Fibroblast of skin of left biceps (primary cell): ENCODE data around the gene CFAP100.

Source experiments
- DNase-seq, 2 experiments: peaks; one replicate each; pipeline ENCODE4 v3.0.0-alpha.2; 2013; ENCODE audit warnings: low read depth in 2 of 2

The CFAP100 gene

GRCh38 chr3:126356373-126357264, 38.1 kb upstream of the CFAP100 start:
- DNase-seq: no peak

- peak; percentile 22 to 33 for DNase-seq
Measured at GRCh38 chr3:126357295-126358037, 37.2 kb upstream of the CFAP100 start, which contains the start of gene KLF15. Gene KLF15, minus strand, starts transcription at chr3:126357408. Its CDS starts 4,486 bp downstream, at chr3:126352922.

GRCh38 chr3:126358038-126358815, 36.5 kb upstream of the CFAP100 start:
- DNase-seq: no peak

- DNase-seq: no peak
Measured at GRCh38 chr3:126358816-126359181, 35.9 kb upstream of the CFAP100 start.

GRCh38 chr3:126360046-126360713, 34.5 kb upstream of the CFAP100 start:
- no peak for DNase-seq

GRCh38 chr3:126360714-126361060, 34.0 kb upstream of the CFAP100 start:
- DNase-seq: no peak

GRCh38 chr3:126361211-126361610, 33.5 kb upstream of the CFAP100 start:
- no peak for DNase-seq

GRCh38 chr3:126364130-126364695, 30.5 kb upstream of the CFAP100 start:
- no peak for DNase-seq

- no peak for DNase-seq
Measured at GRCh38 chr3:126364731-126365301, 29.9 kb upstream of the CFAP100 start.

GRCh38 chr3:126365351-126366277, 29.1 kb upstream of the CFAP100 start:
- no peak for DNase-seq

GRCh38 chr3:126367316-126367805, 27.3 kb upstream of the CFAP100 start:
- no peak for DNase-seq

GRCh38 chr3:126369490-126369889, 25.2 kb upstream of the CFAP100 start:
- no peak for DNase-seq

GRCh38 chr3:126370055-126370454, 24.7 kb upstream of the CFAP100 start:
- DNase-seq: no peak

GRCh38 chr3:126370606-126371005, 24.1 kb upstream of the CFAP100 start:
- no peak for DNase-seq

GRCh38 chr3:126371096-126371705, 23.5 kb upstream of the CFAP100 start:
- no peak for DNase-seq

GRCh38 chr3:126372413-126373145, 22.1 kb upstream of the CFAP100 start:
- DNase-seq: no peak

- DNase-seq: no peak
Measured at GRCh38 chr3:126373146-126373613, 21.5 kb upstream of the CFAP100 start.
